ENCODE data around the gene EFCAB6.

The EFCAB6 gene

GRCh38 chr22:43502306-43502874 is 309.7 kb downstream of the EFCAB6 start:
- H3K4me3 ChIP-seq (ENCODE audit: low read depth, low read length) = no peak overlapping the region
- no peak for TF ChIP-seq CTCF (IDR thresholded peaks at IDR 0.05; ENCODE audit: borderline replicate concordance, insufficient read depth, low read depth, low read length)

GRCh38 chr22:43501878-43502277 is 310.2 kb downstream of the EFCAB6 start:
- H3K4me3 ChIP-seq (ENCODE audit: low read depth, low read length) = no peak overlapping the region
- no peak for TF ChIP-seq CTCF (IDR thresholded peaks at IDR 0.05; ENCODE audit: borderline replicate concordance, insufficient read depth, low read depth, low read length)

GRCh38 chr22:43500792-43501785 is 311.0 kb downstream of the EFCAB6 start:
- no peak overlapping the region for H3K4me3 ChIP-seq (ENCODE audit: low read depth, low read length)
- TF ChIP-seq CTCF (IDR thresholded peaks at IDR 0.05; ENCODE audit: borderline replicate concordance, insufficient read depth, low read depth, low read length) = no peak

GRCh38 chr22:43498856-43499253 is 313.2 kb downstream of the EFCAB6 start:
- no peak for TF ChIP-seq CTCF (IDR thresholded peaks at IDR 0.05; ENCODE audit: borderline replicate concordance, insufficient read depth, low read depth, low read length)
- H3K4me3 ChIP-seq (ENCODE audit: low read depth, low read length) = no peak overlapping the region

- no peak for TF ChIP-seq CTCF (IDR thresholded peaks at IDR 0.05; ENCODE audit: borderline replicate concordance, insufficient read depth, low read depth, low read length)
- H3K4me3 ChIP-seq (ENCODE audit: low read depth, low read length) = no peak overlapping the region
Measured at GRCh38 chr22:43497956-43498855, 313.9 kb downstream of the EFCAB6 start.

- no peak overlapping the region for H3K4me3 ChIP-seq (ENCODE audit: low read depth, low read length)
- TF ChIP-seq CTCF (IDR thresholded peaks at IDR 0.05; ENCODE audit: borderline replicate concordance, insufficient read depth, low read depth, low read length) = no peak
Measured at GRCh38 chr22:43493297-43493696, 318.8 kb downstream of the EFCAB6 start.
